Endothelial cell of umbilical vein (primary cell): ENCODE measurements around the gene NR1D2. TPM values are rescaled to one million over a fixed set of nuclear protein-coding genes. Genes with fewer than 3 reads are reported as not detected.

Source experiments
- BruUV-seq: library from RNA; stranded (reverse); fragments of 400-500 nt; replicated peaks from 2 replicates; lab custom pipeline; 2021; lab: Mats Ljungman, UMichigan
- CTCF ChIA-PET: fragments of 300-600, 350-600 bp; sonication (Branson Sonifier 250); formaldehyde crosslinking; loops from one replicate; lab custom pipeline; 2021; ENCODE audit warnings: antibody characterized with exemption, inconsistent platforms; lab: Charles Lee
- POLR2A ChIA-PET: fragments of 300-600, 350-600 bp; sonication (Branson Sonifier 250); formaldehyde crosslinking; loops from one replicate; lab custom pipeline; 2021; ENCODE audit warnings: antibody characterized with exemption, inconsistent platforms; lab: Charles Lee
- DNase-seq: peaks from one replicate; pipeline ENCODE4 v3.0.0-alpha.2; 2011; ENCODE audit warnings: low read depth, low spot score
- FAIRE-seq: peaks from 2 replicates; lab custom pipeline; 2011; peaks lifted over from hg19 to GRCh38; lab: Jason Lieb, UNC
- H2AFZ ChIP-seq: 2 replicates; pipeline ENCODE4 v1.6.0; 2012; ENCODE audit warnings: low read depth, low read length, control low read depth, inconsistent platforms
- H3K27ac ChIP-seq: 2 replicates; pipeline ENCODE4 v1.5.1; 2011; ENCODE audit warnings: low read depth, mild to moderate bottlenecking, control low read depth, low read length, moderate library complexity; ENCODE audit not compliant: insufficient read depth
- H3K27me3 ChIP-seq, 2 experiments: 2 replicates each; pipeline versions ENCODE4 v1.6.0 to v1.6.1; 2011; ENCODE audit warnings: low read length in 2 of 2, mixed read lengths in 1 of 2; ENCODE audit not compliant: control insufficient read depth in 2 of 2, insufficient read depth in 2 of 2
- H3K36me3 ChIP-seq, 2 experiments: 2 replicates in 1 of 2; 3 replicates in 1 of 2; pipeline ENCODE4 v1.5.1; 2011; ENCODE audit warnings: low read length in 2 of 2, mild to moderate bottlenecking in 1 of 2, moderate library complexity in 1 of 2; ENCODE audit not compliant: control insufficient read depth in 2 of 2, insufficient read depth in 2 of 2; ENCODE audit errors: extremely low read depth in 1 of 2
- H3K4me1 ChIP-seq: 3 replicates; pipeline ENCODE4 v1.5.1; 2011; ENCODE audit warnings: mild to moderate bottlenecking, low read length; ENCODE audit not compliant: control insufficient read depth, insufficient read depth; ENCODE audit errors: extremely low read depth
- H3K4me2 ChIP-seq: 2 replicates; pipeline ENCODE4 v1.6.1; 2011; ENCODE audit warnings: low read length, control low read depth, mixed read lengths; ENCODE audit not compliant: insufficient read depth
- H3K4me3 ChIP-seq, 3 experiments: fragments of 200-600 bp in 1 of 3; sonication (generic), shearing (Covaris generic) in 1 of 3; replicated peaks in 1 of 3; 2 replicates each; pipeline ENCODE4 v1.5.1; 2011 to 2016; ENCODE audit warnings: control low read depth in 3 of 3, low read length in 3 of 3, mild to moderate bottlenecking in 2 of 3, inconsistent platforms in 1 of 3, low read depth in 1 of 3, moderate library complexity in 1 of 3; ENCODE audit not compliant: insufficient read depth in 1 of 3
- H3K79me2 ChIP-seq: 2 replicates; pipeline ENCODE4 v1.6.0; 2012; ENCODE audit warnings: low read length, inconsistent platforms; ENCODE audit not compliant: control insufficient read depth, insufficient read depth
- H3K9ac ChIP-seq: replicated peaks from 2 replicates; pipeline ENCODE3; 2011; ENCODE audit warnings: low read length, control low read depth; ENCODE audit not compliant: insufficient read depth; ENCODE audit errors: extremely low read depth
- H3K9me1 ChIP-seq: replicated peaks from 3 replicates; pipeline ENCODE4 v1.6.0; 2011; ENCODE audit warnings: mild to moderate bottlenecking, low read length; ENCODE audit not compliant: control insufficient read depth, insufficient read depth; ENCODE audit errors: extremely low read depth
- H3K9me3 ChIP-seq: replicated peaks from 2 replicates; pipeline ENCODE4 v1.5.1; 2012; ENCODE audit warnings: low read length, inconsistent platforms; ENCODE audit not compliant: control insufficient read depth, insufficient read depth
- H4K20me1 ChIP-seq: replicated peaks from 2 replicates; pipeline ENCODE3; 2011; ENCODE audit warnings: mild to moderate bottlenecking, low read length; ENCODE audit not compliant: control insufficient read depth, insufficient read depth; ENCODE audit errors: extremely low read depth
- EZH2 ChIP-seq: IDR thresholded peaks from 2 replicates; pipeline ENCODE4 v1.6.1; 2012; ENCODE audit warnings: borderline replicate concordance, low read depth, mild to moderate bottlenecking, moderate library complexity, low read length, inconsistent platforms; ENCODE audit not compliant: severe bottlenecking
- FOS ChIP-seq: IDR thresholded peaks from 2 replicates; pipeline ENCODE4 v1.6.1; 2011; ENCODE audit warnings: mild to moderate bottlenecking, low read length, moderate library complexity, borderline replicate concordance; ENCODE audit not compliant: insufficient read depth
- GATA2 ChIP-seq: IDR thresholded peaks from 2 replicates; pipeline ENCODE4 v1.7.0; 2011; ENCODE audit warnings: low read depth, mild to moderate bottlenecking, moderate library complexity, mixed read lengths, low read length; ENCODE audit not compliant: insufficient read length, insufficient read depth
- JUN ChIP-seq: IDR thresholded peaks from 2 replicates; pipeline ENCODE4 v1.6.1; 2011; ENCODE audit warnings: borderline replicate concordance, low read depth; ENCODE audit not compliant: insufficient read length, insufficient read depth
- MYC ChIP-seq: IDR thresholded peaks from one replicate; pipeline ENCODE4 v1.6.1; 2011; ENCODE audit warnings: mild to moderate bottlenecking, low read depth, low read length
- POLR2A ChIP-seq: IDR thresholded peaks from 2 replicates; pipeline ENCODE4 v1.6.1; 2012; ENCODE audit warnings: low read depth, mild to moderate bottlenecking, control low read depth, low read length
- POLR2AphosphoS5 ChIP-seq: IDR thresholded peaks from 2 replicates; pipeline ENCODE4 v1.6.1; 2012; ENCODE audit warnings: low read depth, mild to moderate bottlenecking, control low read depth, low read length, moderate library complexity; ENCODE audit not compliant: insufficient read depth
- dilution Hi-C: fragments of 300-500 bp; cut with MboI; formaldehyde crosslinking; loops from one replicate; pipeline ENCODE4 v1.15.0; 2019; ENCODE audit warnings: low sequenced_read_pairs; ENCODE audit not compliant: extremely low pct_ligation_motif_present
- intact Hi-C: fragments of 100-400 bp; cut with micrococcal nuclease; formaldehyde crosslinking; loops from one replicate; pipeline ENCODE4 v1.10.0; 2022
- polyA plus RNA-seq, 4 experiments: library from polyadenylated mRNA; depleted of rRNA in 3 of 4; stranded (reverse) in 3 of 4; unstranded in 1 of 4; fragments of >200 nt; gene quantifications; 2 replicates each; pipeline versions ENCODE4 v1.2.1 to v1.2.3, GENCODE V29; 2011 to 2012; ENCODE audit warnings: missing spikeins in 1 of 4
- total RNA-seq: library from RNA; stranded (reverse); gene quantifications from 2 replicates; pipeline ENCODE4 v1.2.3, GENCODE V29; 2021
- TF ChIP-seq, protein P1 (sequence below): IDR thresholded peaks from 2 replicates; pipeline ENCODE4 v1.6.1; 2011; ENCODE audit not compliant: insufficient read depth, insufficient read length
- TF ChIP-seq, protein P2 (sequence below), 2 donors: IDR thresholded peaks; 1 replicate in 1 of 2; 2 replicates in 1 of 2; pipeline ENCODE4 v1.5.1; 2011; ENCODE audit warnings: low read length in 2 of 2, mild to moderate bottlenecking in 2 of 2, moderate library complexity in 2 of 2, control low read depth in 1 of 2, inconsistent platforms in 1 of 2, low read depth in 1 of 2; ENCODE audit not compliant: insufficient read depth in 1 of 2; ENCODE audit errors: extremely low read depth in 1 of 2

The NR1D2 gene
- total and polyA plus RNA-seq, 2 donors (not counting 3 experiments of a cell fraction or from before 2014, with no cell fraction given): 4.3 to 14.6 TPM

DNA sequence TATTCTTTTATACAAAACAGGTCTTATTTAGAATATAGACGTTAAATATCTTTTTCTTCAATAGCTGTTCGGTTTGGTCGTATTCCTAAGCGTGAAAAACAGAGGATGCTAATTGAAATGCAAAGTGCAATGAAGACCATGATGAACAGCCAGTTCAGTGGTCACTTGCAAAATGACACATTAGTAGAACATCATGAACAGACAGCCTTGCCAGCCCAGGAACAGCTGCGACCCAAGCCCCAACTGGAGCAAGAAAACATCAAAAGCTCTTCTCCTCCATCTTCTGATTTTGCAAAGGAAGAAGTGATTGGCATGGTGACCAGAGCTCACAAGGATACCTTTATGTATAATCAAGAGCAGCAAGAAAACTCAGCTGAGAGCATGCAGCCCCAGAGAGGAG is 16.8 kb downstream of the NR1D2 start:
- BruUV-seq: no TSS peak
- POLR2A ChIA-PET: interaction anchor here (1.6 kb wide), 1 partner anchor 45 kb away, joined by 5 read pairs; the partner anchor contains the start of genes NKIRAS1 and RPL15
- CTCF ChIA-PET: interaction anchor here (0.6 kb wide), 1 partner anchor 9 kb away, joined by 3 read pairs; no protein-coding TSS in a partner anchor

More for the DNA sequence above, 16.8 kb downstream of the NR1D2 start:
- Histone ChIP-seq H3K4me3 (no peak overlapping the region), H3K79me2 (no peaks in the 10 kb centered on the region), H3K4me2 (no peak overlapping the region), H3K9me3 (no peaks in the 10 kb centered on the region), H3K27ac (no peak overlapping the region), H2AFZ (no peak overlapping the region), H3K27me3 (no peaks in the 10 kb centered on the region), H3K4me1 (peaks cover 21% of the 10 kb centered on the region), H3K36me3 (peaks cover 2 to 3% of the 10 kb centered on the region in 2 experiments), H4K20me1 (no peaks in the 10 kb centered on the region), H3K9ac (no peak overlapping the region), H3K9me1 (no peaks in the 10 kb centered on the region)
- TF ChIP-seq POLR2AphosphoS5 (no peak), EZH2 (no peak), JUN (no peak), FOS (no peak), MYC (no peak), GATA2 (no peak), POLR2A (no peak)
- TF ChIP-seq, protein P1, sequence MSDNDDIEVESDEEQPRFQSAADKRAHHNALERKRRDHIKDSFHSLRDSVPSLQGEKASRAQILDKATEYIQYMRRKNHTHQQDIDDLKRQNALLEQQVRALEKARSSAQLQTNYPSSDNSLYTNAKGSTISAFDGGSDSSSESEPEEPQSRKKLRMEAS: no peak
- TF ChIP-seq, protein P2, sequence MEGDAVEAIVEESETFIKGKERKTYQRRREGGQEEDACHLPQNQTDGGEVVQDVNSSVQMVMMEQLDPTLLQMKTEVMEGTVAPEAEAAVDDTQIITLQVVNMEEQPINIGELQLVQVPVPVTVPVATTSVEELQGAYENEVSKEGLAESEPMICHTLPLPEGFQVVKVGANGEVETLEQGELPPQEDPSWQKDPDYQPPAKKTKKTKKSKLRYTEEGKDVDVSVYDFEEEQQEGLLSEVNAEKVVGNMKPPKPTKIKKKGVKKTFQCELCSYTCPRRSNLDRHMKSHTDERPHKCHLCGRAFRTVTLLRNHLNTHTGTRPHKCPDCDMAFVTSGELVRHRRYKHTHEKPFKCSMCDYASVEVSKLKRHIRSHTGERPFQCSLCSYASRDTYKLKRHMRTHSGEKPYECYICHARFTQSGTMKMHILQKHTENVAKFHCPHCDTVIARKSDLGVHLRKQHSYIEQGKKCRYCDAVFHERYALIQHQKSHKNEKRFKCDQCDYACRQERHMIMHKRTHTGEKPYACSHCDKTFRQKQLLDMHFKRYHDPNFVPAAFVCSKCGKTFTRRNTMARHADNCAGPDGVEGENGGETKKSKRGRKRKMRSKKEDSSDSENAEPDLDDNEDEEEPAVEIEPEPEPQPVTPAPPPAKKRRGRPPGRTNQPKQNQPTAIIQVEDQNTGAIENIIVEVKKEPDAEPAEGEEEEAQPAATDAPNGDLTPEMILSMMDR (IDR thresholded peaks at IDR 0.05; ENCODE audit: extremely low read depth in 1 of 2, insufficient read depth in 1 of 2, low read depth in 1 of 2, low read length in 2 of 2): no peak
- dilution Hi-C loops: no loop called here
- DNase-seq: no peak
- FAIRE-seq: no peak
- intact Hi-C loops: no loop called here
